Psoas muscle (tissue), 8 donors: ENCODE measurements around the gene TMEM181. TPM values are rescaled to one million over a fixed set of nuclear protein-coding genes. Genes with fewer than 3 reads are reported as not detected.
A peak's percentile ranks its signal among the peaks of the same experiment; 100 is the strongest.
"Not testable (repeated sequence)": the region's sequence is repeated elsewhere in the genome, so short reads cannot be mapped to it uniquely, and the experiment has no call there.

Experiments used
- ATAC-seq, 4 donors: fragments of 200-7000 bp; cut with Tn5 transposase; one replicate each; pipeline ENCODE4 v1.9.1; 2020; ENCODE audit warnings: moderate library complexity in 3 of 4, mild to moderate bottlenecking in 2 of 4
- DNase-seq, 2 donors: peaks; one replicate each; pipeline ENCODE4 v3.0.0-alpha.2; 2020
- H3K27ac ChIP-seq: fragments of 200-600 bp; one replicate; pipeline ENCODE4 v1.8.0; 2022
- H3K27me3 ChIP-seq, 3 donors: fragments of 200-600 bp in 1 of 3; one replicate each; pipeline versions ENCODE4 v1.6.1 to v1.8.0; 2013 to 2022; ENCODE audit warnings: low read length in 2 of 3, mild to moderate bottlenecking in 2 of 3, moderate library complexity in 1 of 3; ENCODE audit not compliant: insufficient read depth in 3 of 3
- H3K36me3 ChIP-seq, 2 donors: fragments of 200-600 bp in 1 of 2; one replicate each; pipeline versions ENCODE4 v1.6.1 to v1.8.0; 2013 to 2022; ENCODE audit warnings: low read depth in 1 of 2, mild to moderate bottlenecking in 1 of 2, moderate library complexity in 1 of 2; ENCODE audit not compliant: insufficient read depth in 1 of 2
- H3K4me1 ChIP-seq: fragments of 200-600 bp; one replicate; pipeline ENCODE4 v1.8.0; 2022
- H3K4me3 ChIP-seq: fragments of 200-600 bp; one replicate; pipeline ENCODE4 v1.8.0; 2022; ENCODE audit warnings: mild to moderate bottlenecking
- H3K9me3 ChIP-seq: fragments of 200-600 bp; one replicate; pipeline ENCODE4 v1.8.0; 2022
- CTCF ChIP-seq: fragments of 200-600 bp; IDR thresholded peaks from one replicate; pipeline ENCODE4 v1.8.0; 2022; ENCODE audit warnings: antibody characterized with exemption
- WGBS, 3 donors: extraction: QIAGEN DNeasy Blood & Tissue Kit; methylation state at CpG; one replicate each; pipeline versions ENCODE4 v1.1.6 to v1.1.7; 2013; 5-methylcytosine and 5-hydroxymethylcytosine counted together
- intact Hi-C, 2 donors: fragments of 100-400 bp; cut with DNase I; formaldehyde crosslinking; loops; one replicate each; pipeline versions ENCODE4 v1.11.0 to v1.14.2; 2022
- polyA plus RNA-seq, 3 donors: library from polyadenylated mRNA; stranded (reverse); fragments of 200-250 nt; gene quantifications; one replicate each; pipeline ENCODE4 v1.2.3, GENCODE V29; 2013
- total RNA-seq, 4 donors: library from RNA; stranded (reverse); fragmentation: NEBNext Ultra II Directional in 2 of 4; extraction: Animal tissue kit (Norgen Biotek cat#: 25700) in 2 of 4; gene quantifications; one replicate each; pipeline versions ENCODE4 v1.2.1 to v1.2.4, GENCODE V29; 2021 to 2023
- donor health status: healthy with polysubstance abuse.
- donor health status: DM: no; HTN: no; CAD: no; lungs with moderate emphysema.
- donor health status: Bipolar disorder and iron deficiency.
- donor health status: healthy.
- donor health status: DM: yes; HTN: yes; CAD: no.
- donor health status: DM: no; HTN: no; CAD: no.
- donor health status: DM: no; HTN: no; CAD: no.
- donor health status: DM: yes; HTN: yes; CAD: no.

Gene TMEM181
- total and polyA plus RNA-seq, 7 donors = 6.8 to 16.2 (median 12.2) TPM

- no peak for TF ChIP-seq CTCF
- intact Hi-C loops = no loop called here
- peak within 1 kb of the TSS; percentile 82 for H3K27ac ChIP-seq
- H3K4me1 ChIP-seq = peaks cover 15% of the 10 kb centered on the region
- ATAC-seq = no peak
- no peaks in the 10 kb centered on the region for H3K9me3 ChIP-seq
- peak in 1 of 2 donors; percentile 66 for DNase-seq
- no peaks in the 10 kb centered on the region for H3K27me3 ChIP-seq
- 65 to 71% (median 66%) methylated on average over 15 of the region's 15 CpGs for WGBS, 3 donors
- H3K4me3 ChIP-seq = no peak within 1 kb of the TSS
- H3K36me3 ChIP-seq = no peaks in the 10 kb centered on the region
These were observed 89.6 kb downstream of the TMEM181 start, which contains the start of gene SYTL3 for GRCh38 chr6:158649289-158650143. SYTL3 (plus strand) TSS chr6:158650054; CDS start chr6:158663269, 13,215 bp downstream.

GRCh38 chr6:158651981-158652737, 92.3 kb downstream of the TMEM181 start:
- H3K4me3 ChIP-seq, ATAC-seq, H3K27me3 ChIP-seq, DNase-seq, H3K27ac ChIP-seq, intact Hi-C loops, H3K9me3 ChIP-seq, H3K36me3 ChIP-seq: not testable (repeated sequence)
- WGBS, 3 donors = 85 to 97% (median 90%) methylated on average over 17 of the region's 17 CpGs
- H3K4me1 ChIP-seq = peaks cover 26% of the 10 kb centered on the region

GRCh38 chr6:158653577-158654354, 93.9 kb downstream of the TMEM181 start:
- intact Hi-C loops = no loop called here
- Histone ChIP-seq H3K27me3 (no peaks in the 10 kb centered on the region), H3K36me3 (no peaks in the 10 kb centered on the region), H3K27ac (peak overlapping the region; percentile 85), H3K4me1 (peaks cover 26% of the 10 kb centered on the region), H3K9me3 (no peaks in the 10 kb centered on the region), H3K4me3 (no peak overlapping the region)
- ATAC-seq = no peak
- no peak for TF ChIP-seq CTCF
- 77 to 87% (median 78%) methylated on average over 15 of the region's 15 CpGs for WGBS, 3 donors
- no peak for DNase-seq

- H3K27ac ChIP-seq = peak overlapping the region; percentile 85
- 27 to 40% (median 30%) methylated on average over 6 of the region's 6 CpGs for WGBS, 3 donors
- H3K27me3 ChIP-seq = no peaks in the 10 kb centered on the region
- H3K9me3 ChIP-seq = no peaks in the 10 kb centered on the region
- intact Hi-C loops = no loop called here
- H3K4me3 ChIP-seq = peak overlapping the region; percentile 29
- peak; percentile 93 to 97 (median 96) for ATAC-seq
- peaks cover 20% of the 10 kb centered on the region for H3K4me1 ChIP-seq
- DNase-seq = peak; percentile 85 to 91
- no peaks in the 10 kb centered on the region for H3K36me3 ChIP-seq
- no peak for TF ChIP-seq CTCF
These were observed 94.6 kb downstream of the TMEM181 start for GRCh38 chr6:158654498-158654897.
